Fibroblast of the aortic adventitia (primary cell): ENCODE measurements around the gene SYT4. TPM values are rescaled to one million over a fixed set of nuclear protein-coding genes. Genes with fewer than 3 reads are reported as not detected.

Experiments
- DNase-seq: peaks from one replicate; pipeline ENCODE4 v3.0.0-alpha.2; 2010; ENCODE audit warnings: low read depth
- H3K4me3 ChIP-seq: 2 replicates; pipeline ENCODE4 v1.5.1; 2011; ENCODE audit warnings: low read depth, mild to moderate bottlenecking, control low read depth, low read length, moderate library complexity
- total RNA-seq: library from RNA; depleted of rRNA; stranded (reverse); fragments of >200 nt; gene quantifications from 2 replicates; pipeline ENCODE4 v1.2.3, GENCODE V29; 2012; ENCODE audit warnings: low replicate concordance
- TF ChIP-seq, protein P1 (sequence below): IDR thresholded peaks from 2 replicates; pipeline ENCODE4 v1.5.1; 2011; ENCODE audit warnings: mild to moderate bottlenecking, low read length, control low read depth, inconsistent platforms; ENCODE audit not compliant: insufficient read depth

SYT4 gene
- total RNA-seq, 1 donor = under 0.01 TPM

- H3K4me3 ChIP-seq = no peak overlapping the region
- TF ChIP-seq, protein P1, sequence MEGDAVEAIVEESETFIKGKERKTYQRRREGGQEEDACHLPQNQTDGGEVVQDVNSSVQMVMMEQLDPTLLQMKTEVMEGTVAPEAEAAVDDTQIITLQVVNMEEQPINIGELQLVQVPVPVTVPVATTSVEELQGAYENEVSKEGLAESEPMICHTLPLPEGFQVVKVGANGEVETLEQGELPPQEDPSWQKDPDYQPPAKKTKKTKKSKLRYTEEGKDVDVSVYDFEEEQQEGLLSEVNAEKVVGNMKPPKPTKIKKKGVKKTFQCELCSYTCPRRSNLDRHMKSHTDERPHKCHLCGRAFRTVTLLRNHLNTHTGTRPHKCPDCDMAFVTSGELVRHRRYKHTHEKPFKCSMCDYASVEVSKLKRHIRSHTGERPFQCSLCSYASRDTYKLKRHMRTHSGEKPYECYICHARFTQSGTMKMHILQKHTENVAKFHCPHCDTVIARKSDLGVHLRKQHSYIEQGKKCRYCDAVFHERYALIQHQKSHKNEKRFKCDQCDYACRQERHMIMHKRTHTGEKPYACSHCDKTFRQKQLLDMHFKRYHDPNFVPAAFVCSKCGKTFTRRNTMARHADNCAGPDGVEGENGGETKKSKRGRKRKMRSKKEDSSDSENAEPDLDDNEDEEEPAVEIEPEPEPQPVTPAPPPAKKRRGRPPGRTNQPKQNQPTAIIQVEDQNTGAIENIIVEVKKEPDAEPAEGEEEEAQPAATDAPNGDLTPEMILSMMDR = no peak
- no peak for DNase-seq
Measured at GRCh38 chr18:43283299-43283698, 6.0 kb upstream of the SYT4 start.

GRCh38 chr18:43279015-43279744 lies 1.9 kb upstream of the SYT4 start:
- no peak overlapping the region for H3K4me3 ChIP-seq
- no peak for DNase-seq
- TF ChIP-seq, protein P1 = no peak

DNA sequence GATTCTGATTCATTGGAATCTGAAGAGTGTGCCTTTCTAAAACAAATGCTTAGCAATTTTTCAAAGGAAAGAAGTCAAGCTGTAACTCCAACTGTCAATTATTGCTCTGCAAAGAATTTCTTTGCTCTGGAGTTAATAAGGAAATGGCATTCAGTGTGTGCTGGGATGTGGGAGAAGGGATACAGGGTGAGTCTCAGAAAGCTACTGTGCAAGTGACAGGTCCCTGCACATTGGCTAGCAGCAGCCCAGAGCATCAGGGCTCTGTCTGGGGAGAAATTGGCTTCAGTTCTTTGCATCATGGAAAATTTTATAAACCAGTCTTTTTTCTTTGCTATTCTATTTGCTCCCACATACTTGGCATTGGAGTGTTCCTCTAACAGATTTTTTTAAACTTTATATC lies 1.1 kb upstream of the SYT4 start:
- TF ChIP-seq, protein P1 = no peak
- no peak overlapping the region for H3K4me3 ChIP-seq
- no peak for DNase-seq

GRCh38 chr18:43276491-43276890 lies 799 bp downstream of the SYT4 start:
- TF ChIP-seq, protein P1 = no peak

GRCh38 chr18:43275546-43275945 lies 1.7 kb downstream of the SYT4 start:
- H3K4me3 ChIP-seq = no peak overlapping the region
- TF ChIP-seq, protein P1 = no peak
- no peak for DNase-seq

More at GRCh38 chr18:43276491-43276890, 799 bp downstream of the SYT4 start:
- H3K4me3 ChIP-seq = no peak overlapping the region
- no peak for DNase-seq

GRCh38 chr18:43274526-43274925 lies 2.8 kb downstream of the SYT4 start:
- TF ChIP-seq, protein P1 = no peak
- no peak overlapping the region for H3K4me3 ChIP-seq
- DNase-seq = no peak
